ENCODE results near the gene HIPK2.
A peak's percentile ranks its signal among the peaks of the same experiment; 100 is the strongest.

HIPK2 gene

GRCh38 chr7:139683137-139683921 lies 94.5 kb downstream of the HIPK2 start:
- no peak overlapping the region for H3K27ac ChIP-seq
- TF ChIP-seq ZFX (IDR thresholded peaks at IDR 0.05) (no peak), CTCF (conservative IDR thresholded peaks at IDR 0.05) (no peak)

DNA sequence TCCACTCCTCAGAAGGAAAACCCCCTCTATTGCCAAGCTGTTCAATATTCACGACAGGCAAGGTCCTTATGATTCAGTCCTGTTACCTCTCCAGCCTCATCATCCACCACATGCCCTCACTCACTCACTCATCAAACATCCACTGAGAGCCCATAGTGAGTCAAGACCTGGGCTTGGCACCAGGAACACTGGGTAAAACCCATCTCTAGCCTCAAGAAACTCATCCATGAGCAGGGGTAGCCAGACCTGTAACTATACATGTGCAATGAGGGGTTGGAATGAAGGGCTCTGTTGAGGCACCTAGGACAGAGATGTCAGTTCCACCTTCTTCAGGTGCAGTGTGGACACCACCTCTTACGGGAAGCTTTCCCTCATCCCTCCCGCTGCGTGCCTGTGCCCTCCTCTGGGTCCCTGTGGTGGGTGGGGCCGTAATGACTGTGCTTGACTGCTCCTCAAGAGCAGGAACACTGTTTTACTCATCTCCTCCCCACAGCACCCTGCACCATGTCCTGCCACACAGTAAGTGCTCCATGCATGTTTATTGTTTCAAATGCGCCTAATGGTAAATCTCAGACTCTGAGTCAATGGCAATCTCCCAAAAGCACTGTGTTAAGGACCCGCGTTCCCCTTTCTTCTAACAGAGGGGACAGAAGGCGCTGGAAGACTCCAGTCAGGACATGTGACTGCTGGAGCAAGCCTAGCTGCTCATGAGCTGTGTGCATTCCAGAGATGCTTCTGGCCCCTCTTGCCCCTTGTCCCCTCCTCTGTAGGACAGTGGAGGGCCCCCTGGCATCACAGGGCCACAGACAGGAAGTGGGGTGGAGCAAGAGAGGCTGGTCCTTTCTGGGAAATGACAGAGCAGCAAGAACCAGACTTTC lies 95.4 kb downstream of the HIPK2 start:
- H3K27ac ChIP-seq: peak overlapping the region; percentile 86
- TF ChIP-seq ZFX (IDR thresholded peaks at IDR 0.05) (no peak), CTCF (conservative IDR thresholded peaks at IDR 0.05) (no peak)

DNA sequence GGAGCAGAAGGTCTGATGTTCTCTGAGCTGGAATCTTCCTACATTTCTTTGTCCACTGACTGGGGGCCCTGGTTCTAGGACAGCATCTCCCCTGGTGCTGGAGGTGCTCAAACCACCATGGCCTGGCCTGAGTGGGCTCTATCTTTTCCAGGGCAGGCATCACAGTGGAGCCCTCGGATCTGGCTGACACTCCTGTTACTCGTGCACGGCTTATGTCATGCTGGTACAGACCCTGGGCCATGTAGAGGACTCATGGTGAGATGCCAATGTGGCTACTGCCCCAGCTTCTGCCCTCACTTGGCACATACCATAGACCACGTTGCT lies 96.0 kb downstream of the HIPK2 start:
- H3K27ac ChIP-seq: peak overlapping the region; percentile 86
- TF ChIP-seq ZFX (IDR thresholded peaks at IDR 0.05): no peak
- no peak for TF ChIP-seq CTCF (conservative IDR thresholded peaks at IDR 0.05)

GRCh38 chr7:139681463-139681755 lies 96.4 kb downstream of the HIPK2 start:
- TF ChIP-seq CTCF (conservative IDR thresholded peaks at IDR 0.05) (no peak), ZFX (IDR thresholded peaks at IDR 0.05) (no peak)
- peak overlapping the region; percentile 86 for H3K27ac ChIP-seq

GRCh38 chr7:139680676-139681462 lies 96.9 kb downstream of the HIPK2 start:
- peak overlapping the region; percentile 86 for H3K27ac ChIP-seq
- TF ChIP-seq ZFX (IDR thresholded peaks at IDR 0.05) (no peak), CTCF (conservative IDR thresholded peaks at IDR 0.05) (no peak)

DNA sequence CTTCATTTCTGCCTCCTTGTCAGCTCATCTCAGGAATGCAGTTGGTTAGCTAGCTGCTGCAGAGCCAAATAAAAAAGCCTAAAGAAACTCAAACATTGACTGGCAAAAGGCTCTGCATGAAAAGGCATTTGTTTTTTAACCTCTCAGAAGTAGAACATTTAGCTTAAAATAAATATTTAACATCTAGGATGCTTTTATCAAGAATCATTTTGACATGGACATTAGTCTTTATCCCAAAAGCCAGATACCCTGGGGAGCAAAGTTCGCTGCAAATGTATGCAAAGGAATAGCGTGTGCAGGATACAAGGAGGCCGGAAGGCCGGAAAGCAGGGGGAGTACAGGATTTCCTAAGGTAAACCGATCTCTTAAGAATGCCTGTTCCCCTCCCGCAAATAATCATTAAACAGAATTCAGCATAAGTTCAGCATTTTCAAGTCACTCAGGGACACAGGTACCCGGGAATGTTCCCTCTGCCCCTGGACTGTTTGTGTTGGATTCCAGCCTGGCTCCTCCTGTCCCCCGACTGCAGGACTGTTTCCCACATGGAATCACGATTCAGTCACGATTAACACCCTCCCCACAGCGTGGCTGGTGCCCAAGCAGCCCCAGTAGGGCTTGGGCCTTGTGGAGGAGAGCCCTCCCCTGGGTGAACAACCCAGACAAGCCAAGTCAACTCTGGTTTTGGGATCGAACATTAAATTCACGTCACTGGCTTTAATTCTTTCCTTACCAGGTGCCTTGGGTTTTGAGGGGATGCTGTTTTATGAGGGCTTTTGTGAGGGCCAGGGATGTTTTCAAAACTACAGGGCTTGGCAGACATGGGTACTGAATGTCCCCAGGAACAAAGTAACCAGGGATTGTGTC lies 97.8 kb downstream of the HIPK2 start:
- H3K27ac ChIP-seq: peak overlapping the region; percentile 86
- TF ChIP-seq ZFX (IDR thresholded peaks at IDR 0.05) (peak; percentile 47; the same call in 1 of the 2 replicates), CTCF (conservative IDR thresholded peaks at IDR 0.05) (no peak)
